Transverse colon (tissue), 4 donors: ENCODE measurements around the gene VEPH1. TPM values are rescaled to one million over a fixed set of nuclear protein-coding genes. Genes with fewer than 3 reads are reported as not detected.

Experiments
- DNase-seq: peaks from one replicate; pipeline ENCODE4 v3.0.0-alpha.2; 2019
- H3K27ac ChIP-seq, 4 donors: fragments of 200-600 bp; sonication (generic); 2 replicates each; pipeline ENCODE4 v1.5.1; 2016 to 2018; ENCODE audit warnings: inconsistent platforms in 4 of 4
- H3K27me3 ChIP-seq: fragments of 200-600 bp; sonication (generic); 2 replicates; pipeline ENCODE4 v1.5.1; 2017; ENCODE audit warnings: inconsistent platforms
- H3K36me3 ChIP-seq, 4 donors: fragments of 200-600 bp; sonication (generic); 2 replicates each; pipeline ENCODE4 v1.5.1; 2017 to 2019; ENCODE audit warnings: inconsistent platforms in 4 of 4
- H3K4me1 ChIP-seq, 4 donors: fragments of 200-600 bp; sonication (generic); 2 replicates each; pipeline ENCODE4 v1.5.1; 2017 to 2020; ENCODE audit warnings: inconsistent platforms in 4 of 4
- H3K4me3 ChIP-seq, 4 donors: fragments of 200-600 bp; sonication (generic); 1 replicate in 1 of 4; 2 replicates in 3 of 4; pipeline versions ENCODE4 v1.5.1 to v1.6.1; 2017 to 2019; ENCODE audit warnings: inconsistent platforms in 4 of 4
- H3K9me3 ChIP-seq, 2 donors: fragments of 200-600 bp; sonication (generic); 2 replicates each; pipeline ENCODE4 v1.5.1; 2017 to 2019; ENCODE audit warnings: inconsistent platforms in 2 of 2
- EP300 ChIP-seq: sonication (generic); formaldehyde crosslinking; IDR thresholded peaks from one replicate; pipeline ENCODE4 v1.6.1; 2017; ENCODE audit warnings: antibody characterized with exemption, low read depth
- POLR2A ChIP-seq: fragments of 450-650 bp; IDR thresholded peaks from one replicate; pipeline ENCODE4 v1.6.1; 2016; ENCODE audit warnings: antibody characterized with exemption, mild to moderate bottlenecking, moderate library complexity
- POLR2AphosphoS5 ChIP-seq, 3 donors: sonication (generic); formaldehyde crosslinking; IDR thresholded peaks; one replicate each; pipeline ENCODE4 v1.6.1; 2016; ENCODE audit warnings: antibody characterized with exemption in 3 of 3
- WGBS, 2 donors: methylation state at CpG; one replicate each; pipeline ENCODE4 v1.1.5; 2018; ENCODE audit warnings: low coverage in 1 of 2; 5-methylcytosine and 5-hydroxymethylcytosine counted together
- in situ Hi-C, 4 donors: fragments of 200-750 bp; cut with MboI; loops; one replicate each; pipeline versions ENCODE4 v1.15.0 to v1.15.1; 2017; ENCODE audit warnings: low sequenced_read_pairs in 3 of 4, low pct_ligation_motif_present in 1 of 4, low pct_unique_long_range_greater_than_20kb in 1 of 4
- intact Hi-C: fragments of 100-400 bp; cut with DNase I; formaldehyde crosslinking; loops from one replicate; pipeline ENCODE4 v1.15.1; 2023; ENCODE audit warnings: low total_unique reads
- total RNA-seq, 4 donors: library from RNA; depleted of rRNA; stranded (reverse); fragments of >200 nt; gene quantifications; one replicate each; pipeline ENCODE4 v1.1.0, GENCODE V29; 2016
- TF ChIP-seq, protein P1 (sequence below), 5 experiments: fragments of 200-600 bp in 3 of 5; fragments of 450-650 bp in 2 of 5; sonication (generic) in 3 of 5; IDR thresholded peaks; 1 replicate in 2 of 5; 2 replicates in 3 of 5; pipeline ENCODE4 v1.5.1; 2016 to 2017; ENCODE audit warnings: antibody characterized with exemption in 5 of 5, inconsistent platforms in 3 of 5, mild to moderate bottlenecking in 2 of 5, moderate library complexity in 1 of 5

Gene VEPH1
- total RNA-seq, 4 donors from 2014 or later, result 0.20 to 4.1 (median 0.90) TPM

GRCh38 chr3:157231071-157231470 is 272.1 kb downstream of the VEPH1 start:
- no peaks in the 10 kb centered on the region for H3K27me3 ChIP-seq
- no peaks in the 10 kb centered on the region for H3K36me3 ChIP-seq
- in situ Hi-C loops (no loop called here), intact Hi-C loops (no loop called here)
- DNase-seq, result no peak
- H3K4me3 ChIP-seq, result no peak overlapping the region
- H3K27ac ChIP-seq, result no peak overlapping the region
- WGBS, 2 donors, result 70 to 85% methylated on average over 3 of the region's 3 CpGs
- TF ChIP-seq POLR2A (no peak), EP300 (no peak), POLR2AphosphoS5 (IDR thresholded peaks at IDR 0.05) (no peak)
- TF ChIP-seq, protein P1, sequence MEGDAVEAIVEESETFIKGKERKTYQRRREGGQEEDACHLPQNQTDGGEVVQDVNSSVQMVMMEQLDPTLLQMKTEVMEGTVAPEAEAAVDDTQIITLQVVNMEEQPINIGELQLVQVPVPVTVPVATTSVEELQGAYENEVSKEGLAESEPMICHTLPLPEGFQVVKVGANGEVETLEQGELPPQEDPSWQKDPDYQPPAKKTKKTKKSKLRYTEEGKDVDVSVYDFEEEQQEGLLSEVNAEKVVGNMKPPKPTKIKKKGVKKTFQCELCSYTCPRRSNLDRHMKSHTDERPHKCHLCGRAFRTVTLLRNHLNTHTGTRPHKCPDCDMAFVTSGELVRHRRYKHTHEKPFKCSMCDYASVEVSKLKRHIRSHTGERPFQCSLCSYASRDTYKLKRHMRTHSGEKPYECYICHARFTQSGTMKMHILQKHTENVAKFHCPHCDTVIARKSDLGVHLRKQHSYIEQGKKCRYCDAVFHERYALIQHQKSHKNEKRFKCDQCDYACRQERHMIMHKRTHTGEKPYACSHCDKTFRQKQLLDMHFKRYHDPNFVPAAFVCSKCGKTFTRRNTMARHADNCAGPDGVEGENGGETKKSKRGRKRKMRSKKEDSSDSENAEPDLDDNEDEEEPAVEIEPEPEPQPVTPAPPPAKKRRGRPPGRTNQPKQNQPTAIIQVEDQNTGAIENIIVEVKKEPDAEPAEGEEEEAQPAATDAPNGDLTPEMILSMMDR (IDR thresholded peaks at IDR 0.05), result no peak
- H3K4me1 ChIP-seq, result no peaks in the 10 kb centered on the region
- H3K9me3 ChIP-seq, result no peaks in the 10 kb centered on the region

GRCh38 chr3:157226173-157226847 is 276.9 kb downstream of the VEPH1 start:
- no peak for DNase-seq
- 55 to 78% methylated on average over 2 to 3 of the region's 3 CpGs for WGBS, 2 donors
- Histone ChIP-seq H3K27ac (no peak overlapping the region), H3K27me3 (no peaks in the 10 kb centered on the region), H3K36me3 (no peaks in the 10 kb centered on the region), H3K4me1 (no peaks in the 10 kb centered on the region), H3K9me3 (no peaks in the 10 kb centered on the region), H3K4me3 (no peak overlapping the region)
- in situ Hi-C loops, result no loop called here
- intact Hi-C loops, result no loop called here
- TF ChIP-seq EP300, result no peak
- TF ChIP-seq, protein P1 (IDR thresholded peaks at IDR 0.05), result no peak
- TF ChIP-seq POLR2A, result no peak
- no peak for TF ChIP-seq POLR2AphosphoS5 (IDR thresholded peaks at IDR 0.05)

GRCh38 chr3:157225001-157225400 is 278.2 kb downstream of the VEPH1 start:
- no peak overlapping the region for H3K27ac ChIP-seq
- H3K36me3 ChIP-seq, result no peaks in the 10 kb centered on the region
- DNase-seq, result no peak
- 80 to 95% methylated on average over 1 of the region's 1 CpG for WGBS, 2 donors
- TF ChIP-seq POLR2A (no peak), EP300 (no peak), POLR2AphosphoS5 (IDR thresholded peaks at IDR 0.05) (no peak)
- TF ChIP-seq, protein P1 (IDR thresholded peaks at IDR 0.05), result no peak
- H3K4me3 ChIP-seq, result no peak overlapping the region
- no peaks in the 10 kb centered on the region for H3K4me1 ChIP-seq
- intact Hi-C loops, result no loop called here
- H3K9me3 ChIP-seq, result no peaks in the 10 kb centered on the region
- H3K27me3 ChIP-seq, result no peaks in the 10 kb centered on the region
- in situ Hi-C loops, result no loop called here

DNA sequence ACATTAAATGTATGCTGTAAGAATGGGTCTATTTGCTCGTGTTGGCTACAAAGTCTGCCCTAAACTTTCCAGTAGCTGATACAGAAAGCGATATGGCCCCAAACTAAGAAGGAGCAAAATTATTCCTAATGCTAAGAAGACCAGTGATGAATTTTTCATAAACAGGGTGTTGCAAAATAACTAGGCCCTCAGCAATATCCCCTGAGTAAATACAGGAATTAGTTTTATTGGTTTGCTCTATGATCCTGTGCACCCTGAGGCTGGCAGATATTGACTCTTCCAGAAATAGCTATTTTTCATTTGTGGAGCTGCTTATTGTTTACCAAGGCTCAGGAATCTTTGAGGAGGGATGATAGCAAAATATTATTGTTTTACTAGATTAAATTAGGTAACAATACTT is 282.3 kb downstream of the VEPH1 start:
- intact Hi-C loops (no loop called here), in situ Hi-C loops (loop anchor here in 2 of 4 donors (25.0 kb wide), 1 partner anchor 266 kb away; no protein-coding TSS in a partner anchor)
- Histone ChIP-seq H3K27ac (no peak overlapping the region), H3K4me3 (no peak overlapping the region), H3K27me3 (no peaks in the 10 kb centered on the region), H3K4me1 (no peaks in the 10 kb centered on the region), H3K9me3 (no peaks in the 10 kb centered on the region), H3K36me3 (no peaks in the 10 kb centered on the region)
- WGBS, 2 donors, result 82 to 100% methylated on average over 1 to 2 of the region's 2 CpGs
- DNase-seq, result no peak
- TF ChIP-seq EP300, result no peak
- TF ChIP-seq, protein P1 (IDR thresholded peaks at IDR 0.05), result no peak
- TF ChIP-seq POLR2A, result no peak
- TF ChIP-seq POLR2AphosphoS5 (IDR thresholded peaks at IDR 0.05), result no peak
